GM12872 (cell line): ENCODE results near the gene ETV7.

Source experiments
- TF ChIP-seq, protein P1 (sequence below): IDR thresholded peaks from 3 replicates; pipeline ENCODE4 v1.5.1; 2011; ENCODE audit warnings: low read depth, mild to moderate bottlenecking, low read length, moderate library complexity; ENCODE audit not compliant: insufficient read depth

Gene ETV7

DNA sequence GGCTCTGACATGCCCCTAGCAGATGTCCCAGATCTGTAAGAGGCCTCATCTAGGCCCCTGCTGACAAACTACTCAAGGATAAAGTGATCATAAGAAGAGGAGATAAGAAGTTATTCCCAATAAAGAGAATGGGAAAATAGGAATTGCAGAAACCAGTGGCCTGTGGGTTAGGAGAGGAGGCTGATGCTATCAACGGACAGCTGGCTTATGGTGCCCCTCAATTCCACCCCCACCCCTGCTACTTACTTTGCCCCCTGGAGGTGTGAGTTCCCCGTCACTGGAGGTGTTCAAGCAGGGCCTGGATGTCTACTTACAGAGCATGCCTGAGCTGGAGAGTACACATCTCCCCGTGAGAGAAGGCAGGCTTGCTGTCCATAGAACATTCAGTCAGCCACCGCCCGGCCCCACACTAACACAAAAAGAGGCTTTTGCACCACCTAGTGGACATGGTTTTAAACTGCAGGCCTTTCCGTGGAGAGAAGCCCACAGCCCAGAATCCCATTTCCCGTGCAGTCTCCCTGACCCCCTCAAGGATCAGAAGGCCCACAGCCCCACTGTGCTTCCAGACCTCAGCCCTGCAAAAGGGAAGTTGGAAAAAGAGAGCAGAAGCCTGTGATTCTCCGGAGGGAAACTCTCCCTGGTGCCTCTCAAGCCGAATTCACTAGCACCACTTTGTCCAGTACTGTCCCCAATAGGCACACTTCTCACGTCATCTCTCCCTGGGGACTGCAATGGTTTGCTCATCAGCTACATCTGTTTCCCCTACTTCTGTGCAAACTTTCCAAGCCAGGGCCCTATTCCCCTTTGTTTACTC lies 27.0 kb downstream of the ETV7 start:
- TF ChIP-seq, protein P1, sequence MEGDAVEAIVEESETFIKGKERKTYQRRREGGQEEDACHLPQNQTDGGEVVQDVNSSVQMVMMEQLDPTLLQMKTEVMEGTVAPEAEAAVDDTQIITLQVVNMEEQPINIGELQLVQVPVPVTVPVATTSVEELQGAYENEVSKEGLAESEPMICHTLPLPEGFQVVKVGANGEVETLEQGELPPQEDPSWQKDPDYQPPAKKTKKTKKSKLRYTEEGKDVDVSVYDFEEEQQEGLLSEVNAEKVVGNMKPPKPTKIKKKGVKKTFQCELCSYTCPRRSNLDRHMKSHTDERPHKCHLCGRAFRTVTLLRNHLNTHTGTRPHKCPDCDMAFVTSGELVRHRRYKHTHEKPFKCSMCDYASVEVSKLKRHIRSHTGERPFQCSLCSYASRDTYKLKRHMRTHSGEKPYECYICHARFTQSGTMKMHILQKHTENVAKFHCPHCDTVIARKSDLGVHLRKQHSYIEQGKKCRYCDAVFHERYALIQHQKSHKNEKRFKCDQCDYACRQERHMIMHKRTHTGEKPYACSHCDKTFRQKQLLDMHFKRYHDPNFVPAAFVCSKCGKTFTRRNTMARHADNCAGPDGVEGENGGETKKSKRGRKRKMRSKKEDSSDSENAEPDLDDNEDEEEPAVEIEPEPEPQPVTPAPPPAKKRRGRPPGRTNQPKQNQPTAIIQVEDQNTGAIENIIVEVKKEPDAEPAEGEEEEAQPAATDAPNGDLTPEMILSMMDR = peak; percentile 84

DNA sequence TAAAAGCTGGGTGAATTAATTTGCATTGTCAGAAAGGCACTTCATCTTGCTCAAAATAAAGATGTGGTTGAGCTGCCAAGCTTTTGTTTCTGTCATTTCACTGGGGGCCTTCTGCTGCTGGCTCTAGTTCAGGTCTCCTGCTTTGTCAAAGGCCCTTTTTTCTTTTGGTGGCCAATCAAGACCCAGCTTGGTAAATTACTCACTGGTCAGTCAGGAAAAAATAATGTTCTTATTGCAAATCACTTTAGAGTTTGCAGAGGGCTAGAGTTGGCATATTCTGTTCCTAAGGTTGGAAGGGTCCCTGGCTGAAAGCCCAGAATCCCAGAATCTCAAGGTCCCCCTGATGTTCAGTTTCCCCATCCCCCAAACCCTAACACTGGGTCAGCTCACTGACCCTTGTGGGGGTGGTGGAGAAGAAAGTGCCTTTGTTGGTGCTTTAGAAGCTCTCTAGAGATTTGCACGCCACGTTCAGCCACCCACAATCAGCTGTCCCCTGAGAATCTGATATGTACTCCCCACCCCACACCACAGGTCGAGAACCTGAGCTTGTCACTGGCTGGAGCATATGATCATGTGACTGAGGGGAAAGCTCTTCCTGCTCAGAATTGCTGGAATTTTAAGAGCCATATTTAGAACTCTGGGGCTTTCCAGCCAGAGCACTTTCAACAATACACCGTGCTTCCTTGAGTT lies 29.1 kb downstream of the ETV7 start:
- TF ChIP-seq, protein P1 = no peak

DNA sequence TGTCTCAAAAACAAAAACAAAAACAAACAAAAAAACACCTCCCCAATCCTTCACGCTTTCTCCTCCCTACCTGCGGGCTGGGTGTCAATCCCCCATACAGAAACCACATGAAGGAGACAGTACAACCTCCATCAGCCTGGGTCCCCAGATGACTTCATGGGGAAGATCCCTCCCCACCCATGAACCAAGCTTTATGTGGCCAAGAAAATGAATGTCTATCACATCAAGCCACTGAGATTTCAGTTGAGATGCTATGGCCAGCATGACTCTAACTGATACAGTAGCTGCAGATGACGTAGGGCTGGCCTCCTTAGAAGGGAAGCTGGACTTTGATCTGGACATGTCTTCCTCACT lies 29.6 kb downstream of the ETV7 start:
- TF ChIP-seq, protein P1 = no peak

DNA sequence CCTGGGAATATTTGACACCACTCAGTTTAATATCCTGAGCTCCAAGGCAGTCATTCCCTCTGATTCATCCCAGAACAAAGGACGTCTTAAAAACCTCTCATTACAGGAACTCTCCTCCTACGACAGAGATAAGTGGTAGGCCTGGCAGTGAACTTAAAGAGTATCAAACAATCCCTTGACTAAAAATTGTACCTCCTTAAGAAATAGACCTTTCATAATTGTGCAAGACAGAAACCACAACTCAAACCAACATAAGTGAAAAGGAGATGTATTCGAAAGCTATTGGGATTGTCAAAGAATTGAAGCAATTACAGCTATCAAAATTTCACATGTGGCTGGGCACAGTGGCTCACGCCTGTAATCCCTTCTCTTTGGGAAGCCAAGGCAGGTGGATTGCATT lies 31.6 kb downstream of the ETV7 start:
- TF ChIP-seq, protein P1 = no peak

DNA sequence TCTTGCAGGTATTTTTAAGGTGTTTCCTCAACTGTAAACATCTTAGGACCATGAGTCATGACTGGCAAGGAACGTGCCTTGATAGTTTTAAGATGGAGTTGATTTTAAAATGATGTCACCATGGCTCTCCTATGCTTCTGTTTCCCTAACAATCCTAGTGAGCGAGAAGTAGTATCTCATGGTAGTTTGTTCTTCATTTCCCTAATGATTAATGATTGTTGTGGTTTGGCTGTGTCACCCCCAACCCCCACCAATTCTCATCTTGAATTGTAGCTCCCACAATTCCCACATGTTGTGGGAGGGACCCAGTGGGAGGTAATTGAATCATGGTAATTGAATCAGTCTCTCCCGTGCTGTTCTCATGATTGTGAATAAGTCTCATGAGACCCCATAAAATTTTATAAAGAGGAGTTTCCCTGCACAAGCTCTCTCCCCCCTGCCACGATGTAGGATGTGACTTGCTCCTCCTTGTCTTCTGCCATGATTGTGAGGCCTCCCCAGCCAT lies 34.0 kb downstream of the ETV7 start:
- TF ChIP-seq, protein P1 = no peak

DNA sequence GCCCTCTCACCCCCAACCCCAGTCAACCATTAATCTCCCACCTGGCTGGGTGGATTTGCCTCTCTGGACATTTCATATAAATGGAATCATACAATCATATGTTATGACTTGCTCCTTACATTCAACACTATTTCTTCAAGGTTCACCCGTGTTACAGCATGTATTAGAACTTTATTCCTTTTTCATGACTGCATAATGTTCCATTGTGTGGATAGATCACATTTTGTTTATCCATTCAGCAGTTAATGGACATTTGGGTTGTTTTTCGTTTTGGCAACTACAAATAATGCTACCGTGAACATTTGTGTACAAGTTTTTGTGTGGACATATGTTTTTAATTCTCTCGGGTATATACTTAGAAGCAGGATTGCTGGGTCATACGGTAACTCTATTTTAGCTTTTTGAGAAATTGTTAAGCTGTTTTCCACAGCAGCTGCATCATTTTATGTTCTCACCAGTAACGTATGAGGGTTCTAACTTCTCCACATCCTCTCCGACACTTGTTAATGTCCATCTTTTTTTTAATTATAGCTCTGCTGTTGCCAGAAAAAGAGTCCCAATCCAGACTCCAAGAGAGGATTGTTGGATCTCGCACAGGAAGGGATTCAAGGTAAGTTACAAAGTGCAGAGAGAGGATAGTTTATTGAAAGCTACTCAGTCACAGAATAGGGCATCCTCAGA lies 34.9 kb downstream of the ETV7 start:
- TF ChIP-seq, protein P1 = no peak

DNA sequence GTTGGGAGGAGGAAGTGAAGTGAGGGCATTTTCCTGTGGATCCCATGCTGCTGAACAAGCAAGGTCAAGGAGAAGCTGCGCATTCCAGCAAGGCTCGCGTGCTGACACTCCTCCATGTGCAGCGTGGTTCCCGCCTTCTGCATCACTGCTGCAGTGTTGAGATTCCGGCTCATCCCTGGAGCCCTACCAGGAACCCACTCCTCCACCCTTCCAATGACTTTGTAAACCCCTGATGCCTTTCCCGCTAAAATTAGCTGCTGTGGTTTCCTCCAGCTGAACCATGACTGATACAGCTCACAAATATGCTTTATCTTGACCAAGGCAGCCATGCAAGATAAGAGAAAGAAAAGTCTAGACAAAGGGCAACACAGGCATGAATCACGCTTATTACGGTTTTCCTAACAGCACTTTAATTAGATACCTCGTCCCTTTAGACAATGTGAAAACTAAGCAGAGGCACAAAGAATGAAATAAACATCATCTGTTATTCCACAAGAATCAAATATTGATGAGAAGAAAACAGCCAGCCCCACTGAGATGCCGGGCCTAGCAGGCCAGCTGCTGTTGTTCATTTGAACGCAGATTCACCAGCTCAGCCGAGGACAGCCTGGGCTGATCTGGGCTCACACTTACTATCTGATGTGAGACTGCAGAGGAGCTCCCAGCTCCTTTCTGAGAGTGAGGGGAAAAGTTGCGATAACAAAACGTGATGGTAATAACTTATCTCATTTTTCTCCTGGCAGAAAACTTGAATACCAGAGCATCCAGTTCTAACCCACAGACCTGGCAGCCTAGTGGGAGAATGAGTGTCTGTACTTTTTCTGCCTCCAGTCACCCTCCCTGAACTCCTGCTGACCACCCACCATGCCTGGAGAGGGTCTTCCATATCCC lies 36.5 kb downstream of the ETV7 start:
- TF ChIP-seq, protein P1 = no peak
